ENCODE data around the gene PRCC.
A peak's percentile ranks its signal among the peaks of the same experiment; 100 is the strongest.

PRCC gene

GRCh38 chr1:156766298-156767100, 836 bp upstream of the PRCC start:
- no peak for TF ChIP-seq CTCF (IDR thresholded peaks at IDR 0.05; ENCODE audit: borderline replicate concordance, insufficient read depth, low read depth, low read length)
- H3K4me3 ChIP-seq (ENCODE audit: low read depth, low read length): peak overlapping the region; percentile 73

- peak overlapping the region; percentile 98 for H3K4me3 ChIP-seq (ENCODE audit: low read depth, low read length)
- TF ChIP-seq CTCF (IDR thresholded peaks at IDR 0.05; ENCODE audit: borderline replicate concordance, insufficient read depth, low read depth, low read length): no peak
Measured at GRCh38 chr1:156767879-156768604, 707 bp downstream of the PRCC start.

- peak overlapping the region; percentile 98 for H3K4me3 ChIP-seq (ENCODE audit: low read depth, low read length)
- TF ChIP-seq CTCF (IDR thresholded peaks at IDR 0.05; ENCODE audit: borderline replicate concordance, insufficient read depth, low read depth, low read length): no peak
Measured at GRCh38 chr1:156768610-156769295, 1.4 kb downstream of the PRCC start.

GRCh38 chr1:156772222-156772621, 4.9 kb downstream of the PRCC start:
- no peak for TF ChIP-seq CTCF (IDR thresholded peaks at IDR 0.05; ENCODE audit: borderline replicate concordance, insufficient read depth, low read depth, low read length)
- H3K4me3 ChIP-seq (ENCODE audit: low read depth, low read length): no peak overlapping the region

- no peak for TF ChIP-seq CTCF (IDR thresholded peaks at IDR 0.05; ENCODE audit: borderline replicate concordance, insufficient read depth, low read depth, low read length)
- H3K4me3 ChIP-seq (ENCODE audit: low read depth, low read length): no peak overlapping the region
Measured at GRCh38 chr1:156772728-156773497, 5.6 kb downstream of the PRCC start.

- no peak overlapping the region for H3K4me3 ChIP-seq (ENCODE audit: low read depth, low read length)
- TF ChIP-seq CTCF (IDR thresholded peaks at IDR 0.05; ENCODE audit: borderline replicate concordance, insufficient read depth, low read depth, low read length): no peak
Measured at GRCh38 chr1:156773607-156774006, 6.3 kb downstream of the PRCC start.
